Left colon (tissue), 2 donors: ENCODE data around the gene PKP4. TPM values are rescaled to one million over a fixed set of nuclear protein-coding genes. Genes with fewer than 3 reads are reported as not detected.
"Not testable (repeated sequence)": the region's sequence is repeated elsewhere in the genome, so short reads cannot be mapped to it uniquely, and the experiment has no call there.

Experiments
- ATAC-seq: fragments of 200-7000 bp; cut with Tn5 transposase; one replicate; pipeline ENCODE4 v1.9.1; 2020; ENCODE audit warnings: mild to moderate bottlenecking, moderate library complexity
- DNase-seq, 2 donors: peaks; one replicate each; pipeline ENCODE4 v3.0.0-alpha.2; 2020
- intact Hi-C, 2 donors: fragments of 100-400 bp; cut with DNase I in 1 of 2; cut with micrococcal nuclease in 1 of 2; formaldehyde crosslinking; loops; one replicate each; pipeline versions ENCODE4 v1.11.2 to v1.14.0; 2022; cut with DNase I, micrococcal nuclease
- total RNA-seq, 2 donors: library from RNA; stranded (reverse); fragmentation: NEBNext Ultra II Directional; extraction: Animal tissue kit (Norgen Biotek cat#: 25700); gene quantifications; one replicate each; pipeline ENCODE4 v1.2.1, GENCODE V29; 2021
- donor health status: DM: no; HTN: no; CAD: no.
- donor health status: DM: yes; HTN: yes; CAD: no.

The PKP4 gene
- total RNA-seq, 2 donors from 2014 or later: 36.9 to 55.5 TPM

- DNase-seq (no peak), ATAC-seq (no peak)
- intact Hi-C loops: no loop called here
These were observed 4.0 kb downstream of the PKP4 start for GRCh38 chr2:158460632-158461297.

- DNase-seq: no peak
- intact Hi-C loops: no loop called here
- no peak for ATAC-seq
These were observed 6.8 kb downstream of the PKP4 start for GRCh38 chr2:158463496-158464095.

- intact Hi-C loops: no loop called here
- no peak for ATAC-seq
- DNase-seq: no peak
These were observed 7.9 kb downstream of the PKP4 start for GRCh38 chr2:158464426-158465281.

- ATAC-seq (no peak), DNase-seq (no peak)
- intact Hi-C loops: no loop called here
These were observed 10.5 kb downstream of the PKP4 start for GRCh38 chr2:158467248-158467647.

- intact Hi-C loops, DNase-seq, ATAC-seq: not testable (repeated sequence)
These were observed 16.1 kb downstream of the PKP4 start for GRCh38 chr2:158472829-158473228.

- ATAC-seq, DNase-seq: not testable (repeated sequence)
These were observed 16.5 kb downstream of the PKP4 start for GRCh38 chr2:158473300-158473699.

GRCh38 chr2:158473719-158474392, 17.1 kb downstream of the PKP4 start:
- intact Hi-C loops: no loop called here
- no peak for ATAC-seq
- DNase-seq: no peak

More at GRCh38 chr2:158473300-158473699, 16.5 kb downstream of the PKP4 start:
- intact Hi-C loops: not testable (repeated sequence)

- DNase-seq, ATAC-seq, intact Hi-C loops: not testable (repeated sequence)
These were observed 17.8 kb downstream of the PKP4 start for GRCh38 chr2:158474526-158475011.

- no peak for ATAC-seq
- intact Hi-C loops: no loop called here
- DNase-seq: no peak
These were observed 20.4 kb downstream of the PKP4 start for GRCh38 chr2:158477202-158477601.

- intact Hi-C loops: no loop called here
- no peak for DNase-seq
- no peak for ATAC-seq
These were observed 21.5 kb downstream of the PKP4 start for GRCh38 chr2:158478237-158478636.

- ATAC-seq (no peak), DNase-seq (no peak)
- intact Hi-C loops: no loop called here
These were observed 22.1 kb downstream of the PKP4 start for GRCh38 chr2:158478816-158479215.

- no peak for DNase-seq
- no peak for ATAC-seq
- intact Hi-C loops: no loop called here
These were observed 24.4 kb downstream of the PKP4 start for GRCh38 chr2:158481116-158481515.

- intact Hi-C loops: no loop called here
- DNase-seq (no peak), ATAC-seq (no peak)
These were observed 25.8 kb downstream of the PKP4 start for GRCh38 chr2:158482594-158482993.

- no peak for ATAC-seq
- DNase-seq: no peak
- intact Hi-C loops: no loop called here
These were observed 28.3 kb downstream of the PKP4 start for GRCh38 chr2:158484892-158485556.

- DNase-seq (no peak), ATAC-seq (peak; percentile 5)
- intact Hi-C loops: no loop called here
These were observed 29.6 kb downstream of the PKP4 start for GRCh38 chr2:158486150-158486969.

- intact Hi-C loops: no loop called here
- no peak for DNase-seq
- ATAC-seq: peak; percentile 58
These were observed 30.2 kb downstream of the PKP4 start for GRCh38 chr2:158486970-158487325.

GRCh38 chr2:158487419-158487818, 30.7 kb downstream of the PKP4 start:
- intact Hi-C loops: no loop called here
- ATAC-seq (no peak), DNase-seq (no peak)
